ENCODE results near the gene TMEM174.

TMEM174 gene

GRCh38 chr5:73160239-73160671 is 12.7 kb upstream of the TMEM174 start:
- no peak for TF ChIP-seq CTCF (IDR thresholded peaks at IDR 0.05; ENCODE audit: borderline replicate concordance, insufficient read depth, low read depth, low read length)
- no peak overlapping the region for H3K4me3 ChIP-seq (ENCODE audit: low read depth, low read length)

GRCh38 chr5:73170522-73170921 is 2.5 kb upstream of the TMEM174 start:
- no peak overlapping the region for H3K4me3 ChIP-seq (ENCODE audit: low read depth, low read length)
- peak; percentile 55; the same call in 1 of the 2 replicates for TF ChIP-seq CTCF (IDR thresholded peaks at IDR 0.05; ENCODE audit: borderline replicate concordance, insufficient read depth, low read depth, low read length)

- no peak overlapping the region for H3K4me3 ChIP-seq (ENCODE audit: low read depth, low read length)
- no peak for TF ChIP-seq CTCF (IDR thresholded peaks at IDR 0.05; ENCODE audit: borderline replicate concordance, insufficient read depth, low read depth, low read length)
Observed at GRCh38 chr5:73171495-73171894, 1.5 kb upstream of the TMEM174 start.

GRCh38 chr5:73174100-73174815 is 1.3 kb downstream of the TMEM174 start:
- TF ChIP-seq CTCF (IDR thresholded peaks at IDR 0.05; ENCODE audit: borderline replicate concordance, insufficient read depth, low read depth, low read length) = no peak
- H3K4me3 ChIP-seq (ENCODE audit: low read depth, low read length) = no peak overlapping the region

- no peak for TF ChIP-seq CTCF (IDR thresholded peaks at IDR 0.05; ENCODE audit: borderline replicate concordance, insufficient read depth, low read depth, low read length)
Observed at GRCh38 chr5:73176250-73176649, 3.3 kb downstream of the TMEM174 start.

GRCh38 chr5:73178265-73178664 is 5.3 kb downstream of the TMEM174 start:
- TF ChIP-seq CTCF (IDR thresholded peaks at IDR 0.05; ENCODE audit: borderline replicate concordance, insufficient read depth, low read depth, low read length) = no peak
- H3K4me3 ChIP-seq (ENCODE audit: low read depth, low read length) = no peak overlapping the region

More at GRCh38 chr5:73176250-73176649, 3.3 kb downstream of the TMEM174 start:
- H3K4me3 ChIP-seq (ENCODE audit: low read depth, low read length) = no peak overlapping the region

GRCh38 chr5:73179730-73180129 is 6.7 kb downstream of the TMEM174 start:
- TF ChIP-seq CTCF (IDR thresholded peaks at IDR 0.05; ENCODE audit: borderline replicate concordance, insufficient read depth, low read depth, low read length) = no peak
- no peak overlapping the region for H3K4me3 ChIP-seq (ENCODE audit: low read depth, low read length)

Data from GM12875 (cell line).